Midbrain (tissue), 1 donor: ENCODE data around the gene TAS2R38.
A peak's percentile ranks its signal among the peaks of the same experiment; 100 is the strongest.

ENCODE experiments used
- DNase-seq: peaks from one replicate; lab custom pipeline; 2025; lab: John Stamatoyannopoulos, UW

Gene TAS2R38

DNA sequence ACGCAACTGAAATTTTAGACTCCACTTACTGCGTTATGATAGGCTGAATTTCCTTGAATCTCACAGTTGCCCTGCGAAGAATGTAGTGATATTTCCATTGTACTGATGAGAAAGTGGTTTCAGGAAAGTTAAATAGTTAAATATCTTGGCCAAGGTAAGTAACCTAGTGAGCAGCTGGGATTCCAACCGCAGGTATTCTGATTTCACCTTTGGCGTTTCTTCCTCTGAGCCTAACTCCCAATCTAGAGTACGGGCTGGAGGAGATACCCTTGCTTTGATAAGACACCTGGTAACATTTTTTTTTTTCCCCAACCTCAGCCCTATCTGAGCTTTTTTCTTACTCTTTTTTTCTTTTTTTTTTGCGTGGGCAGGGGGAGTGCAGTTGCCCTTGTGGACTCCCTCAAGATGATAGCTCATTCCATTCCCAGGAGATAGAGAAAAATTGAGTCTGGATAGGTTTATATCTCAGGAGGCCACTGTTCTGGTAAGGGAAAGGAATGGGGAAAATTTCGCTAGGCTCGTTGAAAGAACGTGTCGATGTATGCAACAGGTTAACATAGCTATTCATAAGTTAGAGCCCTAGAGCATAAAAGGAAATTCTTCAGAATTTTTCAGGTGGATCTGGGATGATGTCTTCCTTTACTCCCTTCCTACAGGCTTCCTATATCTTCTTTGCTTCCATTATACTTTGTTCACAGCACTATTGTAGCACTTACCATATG lies 3.1 kb upstream of the TAS2R38 start:
- DNase-seq: no peak

DNA sequence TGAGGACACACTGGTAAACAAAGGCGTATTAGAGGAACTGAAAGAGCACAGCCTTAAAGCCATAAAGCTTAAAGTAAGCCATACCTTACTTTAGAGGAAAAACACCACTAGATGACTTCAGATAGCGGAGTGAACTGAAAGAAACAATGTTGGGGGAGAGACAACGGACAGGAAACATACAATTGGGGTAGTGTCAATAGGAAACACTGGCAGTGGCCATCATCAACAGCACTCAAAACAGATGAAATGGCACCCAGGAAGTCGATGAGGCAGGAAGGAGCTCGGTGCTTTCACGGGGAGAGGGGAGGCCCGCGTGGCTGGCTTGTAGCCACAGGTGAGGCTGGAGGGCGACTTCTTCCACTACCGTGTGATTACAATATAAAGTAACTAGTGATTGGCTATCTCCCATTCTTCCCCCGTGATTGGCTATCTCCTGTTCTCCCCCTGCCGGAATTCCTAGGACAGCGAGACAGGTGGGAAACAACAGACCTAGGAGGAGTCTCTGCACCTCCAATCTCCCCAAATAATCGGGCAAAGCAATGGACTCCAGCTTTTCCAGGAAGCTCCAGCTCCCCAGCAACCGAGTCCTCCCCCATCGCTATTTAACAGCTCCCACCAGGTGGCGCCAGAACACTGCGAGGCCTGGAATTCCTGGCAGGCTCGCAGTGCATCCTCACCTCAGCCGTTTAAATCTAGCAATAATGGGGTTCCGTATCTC lies 2.4 kb upstream of the TAS2R38 start:
- DNase-seq: peak; percentile 75

DNA sequence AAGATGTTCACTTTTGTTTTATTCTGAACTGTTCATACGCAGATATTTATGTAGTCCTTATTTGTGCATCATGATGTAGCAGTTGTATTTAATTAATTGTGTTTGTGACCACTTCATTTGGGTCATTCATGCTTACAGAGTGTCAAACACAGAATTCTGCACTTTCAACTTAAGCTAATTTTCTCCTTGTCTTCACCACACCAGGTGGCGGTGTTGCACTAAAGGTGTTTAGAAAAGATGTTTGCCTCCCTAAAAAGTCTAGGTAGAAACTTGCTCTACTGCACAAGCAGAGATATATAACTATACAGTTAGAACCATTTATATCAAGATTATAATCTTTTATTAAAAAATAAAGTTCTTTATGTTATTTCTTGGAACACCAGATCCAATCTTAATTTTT lies 1.3 kb upstream of the TAS2R38 start:
- DNase-seq: no peak

DNA sequence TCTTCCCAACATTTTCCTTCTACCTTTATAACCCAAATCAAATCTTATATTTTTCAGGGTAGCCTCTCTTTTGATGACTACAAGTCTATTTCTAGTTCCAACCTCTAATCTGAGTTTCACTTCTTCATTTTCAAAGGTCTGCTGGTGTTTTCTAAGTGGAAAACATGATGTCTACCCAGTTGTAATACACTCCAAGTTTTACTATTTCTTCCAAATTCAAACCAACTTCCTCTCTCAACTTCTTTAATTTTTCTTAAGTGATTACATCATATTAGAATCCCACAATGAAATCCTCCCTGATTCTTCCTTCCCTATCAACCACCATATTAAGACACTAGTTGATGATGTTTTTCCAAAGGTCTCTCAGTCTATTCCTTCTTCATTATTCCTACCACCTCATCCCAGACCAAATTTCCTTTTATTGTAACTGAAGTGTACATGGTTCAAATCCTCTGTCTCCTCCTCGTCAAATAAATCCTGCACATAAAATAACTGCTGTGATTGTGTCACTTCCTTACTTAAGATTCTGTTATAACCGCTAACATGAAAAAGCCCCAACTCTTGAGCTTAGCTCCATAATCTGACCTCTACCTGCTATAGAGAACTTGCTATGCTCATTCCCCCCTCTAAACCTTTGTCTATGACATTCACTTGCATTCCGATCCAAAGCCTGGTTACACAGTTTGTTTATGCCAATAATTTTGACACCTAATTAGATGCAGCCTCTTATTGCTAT lies 12.7 kb downstream of the TAS2R38 start:
- DNase-seq: peak; percentile 25

DNA sequence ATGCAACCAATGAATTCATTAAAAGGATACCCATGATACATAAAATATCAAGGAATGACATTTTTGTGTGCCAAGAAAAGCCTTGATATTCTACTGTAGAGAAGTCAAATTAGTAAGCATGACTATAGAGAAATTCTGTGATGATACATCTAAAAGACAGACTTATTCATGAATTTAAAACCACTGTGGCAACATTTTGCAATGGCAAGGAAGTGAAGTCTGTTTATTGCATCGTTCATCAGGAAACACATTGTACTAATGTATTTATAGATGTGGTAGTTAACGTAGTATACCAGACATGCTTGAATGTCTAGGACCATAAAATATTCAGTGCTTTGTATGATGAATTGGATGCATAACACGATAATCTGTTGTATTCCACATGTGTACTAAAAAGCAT lies 17.5 kb downstream of the TAS2R38 start:
- peak; percentile 5 for DNase-seq

DNA sequence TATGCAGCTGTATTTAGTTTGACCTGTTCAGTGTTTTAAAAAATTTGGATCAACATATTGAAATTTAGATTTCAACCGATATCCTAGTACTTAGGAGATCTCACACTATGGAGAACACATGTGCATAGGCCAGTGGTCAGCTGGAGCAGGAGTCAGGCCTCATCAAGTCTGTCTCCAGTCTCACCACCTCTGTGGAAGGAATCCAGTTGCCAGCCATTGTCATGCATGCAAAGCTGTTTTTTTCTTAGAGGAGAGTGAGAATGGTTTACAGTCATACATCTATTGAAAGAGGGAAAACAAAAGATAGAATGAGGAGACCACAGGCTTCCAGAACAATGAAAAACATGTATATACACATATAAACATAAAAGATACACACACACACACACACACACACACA lies 19.2 kb downstream of the TAS2R38 start:
- DNase-seq: no peak

DNA sequence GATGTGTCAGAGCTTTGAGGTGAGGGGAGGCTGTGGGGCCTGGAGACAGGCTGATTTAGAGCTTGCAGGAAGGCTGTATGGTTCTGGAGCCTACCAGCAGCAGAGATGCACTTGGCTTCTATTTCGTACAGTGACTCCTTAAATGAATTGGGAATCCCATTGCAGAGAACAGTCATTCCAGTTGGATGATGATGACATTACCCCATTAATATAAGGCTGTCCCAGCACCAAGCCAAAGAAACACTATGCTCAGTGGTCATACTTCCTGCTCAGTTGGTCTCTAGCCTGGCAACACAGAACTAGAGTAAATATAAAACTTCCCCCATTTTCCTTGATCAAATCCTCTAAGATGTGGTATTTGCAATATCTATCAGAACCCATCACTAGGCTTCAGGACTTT lies 21.1 kb downstream of the TAS2R38 start:
- DNase-seq: no peak

DNA sequence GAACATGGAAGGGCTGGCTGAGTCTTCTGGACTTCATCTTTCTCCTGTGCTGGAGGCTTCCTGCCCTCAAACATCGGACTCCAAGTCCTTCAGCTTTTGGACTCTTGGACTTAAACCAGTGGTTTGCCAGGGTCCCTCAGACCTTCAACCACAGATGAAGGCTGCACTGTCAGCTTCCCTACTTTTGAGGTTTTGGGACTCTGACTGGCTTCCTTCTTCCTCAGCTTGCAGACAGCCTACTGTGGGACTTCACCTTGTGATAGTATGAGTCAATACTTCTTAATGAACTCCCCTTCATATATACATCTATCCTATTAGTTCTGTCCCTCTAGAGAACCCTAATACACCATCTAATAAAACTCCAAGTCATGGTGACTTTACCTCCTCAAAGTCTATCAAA lies 22.8 kb downstream of the TAS2R38 start:
- no peak for DNase-seq

DNA sequence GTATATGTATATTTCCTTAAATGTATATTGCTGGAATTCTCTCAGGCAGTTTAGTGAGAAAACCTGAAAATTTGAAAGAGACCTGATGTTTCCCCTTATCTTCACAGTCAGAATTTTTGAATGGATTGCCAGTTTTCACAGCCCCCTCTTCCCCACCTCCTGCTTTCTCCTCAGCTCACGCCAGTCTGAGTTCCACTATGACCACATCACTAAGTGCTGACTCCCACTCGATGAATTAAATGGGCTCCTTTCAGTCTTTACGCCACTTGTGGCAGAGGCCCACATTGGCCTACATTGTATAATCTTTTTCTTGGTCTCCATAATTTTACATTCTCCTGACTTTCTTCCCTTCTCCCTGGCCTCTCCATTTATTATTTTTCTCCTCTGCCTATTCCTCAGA lies 23.7 kb downstream of the TAS2R38 start:
- no peak for DNase-seq

DNA sequence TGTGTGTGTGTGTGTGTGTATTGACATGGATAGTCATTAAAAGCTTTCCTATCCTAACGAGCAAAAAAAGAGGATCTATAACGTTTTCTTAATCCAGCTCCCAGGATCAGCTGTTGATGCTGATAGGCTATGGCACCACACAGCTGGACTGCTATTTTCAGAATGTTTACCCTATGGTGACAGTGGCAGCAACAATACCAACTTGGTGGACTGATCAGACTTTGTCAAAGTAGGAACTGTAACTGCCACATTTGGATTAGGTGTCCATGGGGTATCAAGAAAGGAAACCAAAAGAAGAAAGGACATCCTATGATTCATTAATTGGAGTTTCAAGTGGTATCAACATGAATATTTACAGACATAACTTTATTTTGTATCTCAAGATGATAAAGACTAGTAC lies 24.1 kb downstream of the TAS2R38 start:
- no peak for DNase-seq

DNA sequence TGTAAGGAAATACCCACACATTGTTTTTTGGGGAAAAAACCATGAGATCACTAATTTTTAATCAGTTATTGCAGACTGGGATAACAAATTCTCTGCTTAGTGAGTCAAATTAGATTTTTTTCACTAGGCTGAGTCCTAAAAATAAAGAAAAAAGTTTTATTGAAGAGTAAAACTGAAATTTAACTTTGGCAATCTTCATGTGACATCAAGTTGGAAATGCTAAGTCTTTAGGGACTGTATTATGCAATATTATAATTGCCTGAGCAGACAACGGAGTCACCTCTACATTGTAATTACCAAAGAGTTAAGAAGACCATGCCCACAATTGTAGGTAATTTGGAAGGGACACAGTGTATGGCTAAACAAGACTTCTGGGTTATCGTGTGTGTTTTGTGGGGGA lies 24.6 kb downstream of the TAS2R38 start:
- no peak for DNase-seq

DNA sequence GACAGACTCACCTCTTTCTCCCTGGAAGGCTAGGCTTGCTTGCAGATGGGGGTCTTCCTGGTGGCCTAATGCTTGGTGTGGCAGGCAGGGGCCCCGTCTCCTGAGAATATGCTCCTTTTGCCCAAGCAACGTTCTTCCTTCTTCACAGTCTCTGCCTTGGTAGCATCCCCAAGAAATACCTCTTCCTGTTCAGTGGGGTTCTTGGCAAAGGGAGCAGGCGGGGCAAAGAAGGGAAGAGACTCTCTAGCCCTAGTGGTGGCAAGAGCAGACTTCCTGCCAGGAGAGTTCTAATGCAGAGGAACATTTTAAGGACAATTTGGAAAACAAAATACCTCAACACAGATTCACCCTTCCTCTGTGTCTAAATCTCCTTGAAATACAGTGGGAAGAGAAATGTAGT lies 26.8 kb downstream of the TAS2R38 start, which contains the start of gene CLEC5A:
TSS of gene CLEC5A (minus strand) at position 179 of the 400 bp plus-strand sequence. CDS start 682 bp downstream, outside the sequence.
- DNase-seq: no peak

DNA sequence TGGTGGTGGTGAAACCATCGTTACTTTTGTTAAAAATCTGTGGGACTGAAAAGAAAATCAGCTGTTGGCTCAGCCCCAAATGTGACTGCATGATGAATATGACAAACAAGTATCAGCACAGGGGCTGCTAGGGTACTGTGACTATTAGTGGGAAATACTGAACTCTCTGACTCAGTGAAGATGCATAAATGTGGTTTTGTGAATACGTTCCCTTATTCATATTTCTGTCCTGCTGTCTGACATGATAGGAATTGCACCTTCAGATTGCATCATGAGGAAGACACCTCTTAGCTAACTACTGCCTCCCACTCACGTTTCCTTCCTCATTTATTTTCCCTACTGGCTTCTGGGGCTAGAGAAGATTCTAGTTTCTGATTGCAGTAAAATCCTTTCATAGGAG lies 28.2 kb downstream of the TAS2R38 start:
- DNase-seq: no peak

DNA sequence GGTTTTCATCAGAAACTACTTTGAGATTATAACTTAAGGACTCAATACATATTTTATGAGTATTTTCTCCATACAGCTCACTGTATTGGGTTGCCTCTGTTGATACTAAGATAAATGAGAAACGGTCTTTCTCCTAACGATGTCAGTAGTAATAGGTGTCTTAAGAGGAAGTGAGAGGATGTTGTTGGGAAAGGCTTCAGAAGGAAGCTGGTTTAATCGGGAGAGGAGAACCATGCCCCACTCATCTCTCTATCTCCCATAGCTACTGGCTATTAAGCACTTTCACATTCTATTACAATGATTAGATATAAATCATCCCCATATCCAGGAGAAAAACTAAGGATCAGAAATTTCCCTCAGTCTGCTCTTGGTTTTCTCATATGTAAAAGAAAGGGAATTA lies 28.8 kb downstream of the TAS2R38 start:
- no peak for DNase-seq

DNA sequence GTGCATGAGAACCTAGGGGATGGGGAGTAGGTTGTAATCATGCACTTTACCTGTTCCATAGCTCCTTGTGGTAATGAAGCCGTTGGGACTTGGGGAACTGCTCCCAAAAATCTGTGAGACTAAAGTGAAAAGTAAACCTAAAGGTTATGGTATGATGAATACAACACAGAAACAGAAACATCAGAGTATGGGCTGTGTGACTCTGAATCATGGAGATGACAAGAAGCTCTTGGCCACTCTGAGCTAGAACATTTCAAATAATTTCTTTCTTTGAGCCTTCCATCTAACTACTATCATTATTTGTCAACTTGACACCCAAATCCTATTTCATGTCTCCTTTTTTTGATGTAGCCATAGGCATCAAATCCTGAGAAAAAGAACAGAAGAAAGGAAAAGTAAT lies 29.7 kb downstream of the TAS2R38 start:
- DNase-seq: no peak

DNA sequence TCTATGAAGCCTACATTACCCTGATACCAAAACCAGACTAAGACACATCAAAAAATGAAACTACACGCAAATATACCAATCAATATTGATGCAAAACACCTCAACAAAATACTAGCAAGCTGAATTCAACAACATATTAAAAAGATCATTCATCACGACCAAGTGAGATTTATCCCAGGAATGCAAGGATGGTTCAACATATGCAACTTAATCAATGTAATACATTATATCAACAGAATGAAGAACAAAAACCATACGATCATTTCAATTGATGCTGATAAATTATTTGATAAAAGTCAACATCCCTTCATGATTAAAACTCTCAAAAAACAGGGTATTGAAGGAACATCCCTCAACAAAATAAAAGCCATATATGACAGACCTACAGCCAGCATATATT lies 32.5 kb downstream of the TAS2R38 start:
- no peak for DNase-seq

DNA sequence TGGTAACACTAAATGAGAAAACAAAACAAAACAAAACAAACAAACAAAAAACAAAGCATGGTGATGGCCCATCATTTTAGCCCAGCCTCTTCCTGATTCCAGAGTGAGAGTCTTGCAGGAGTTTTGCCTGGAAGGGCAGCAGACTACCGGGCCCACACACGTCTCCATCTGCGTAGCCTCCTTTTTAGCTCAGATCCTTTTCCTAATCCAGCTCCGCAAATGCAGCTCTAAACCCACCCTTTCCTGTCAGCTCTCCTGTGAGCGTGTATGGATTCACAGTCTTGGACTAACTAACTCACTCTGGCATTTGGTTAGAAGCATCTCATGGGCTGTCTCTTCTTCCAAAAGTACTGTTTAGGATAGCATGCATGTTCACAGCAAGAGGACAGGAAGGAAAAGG lies 43.4 kb downstream of the TAS2R38 start:
- no peak for DNase-seq

DNA sequence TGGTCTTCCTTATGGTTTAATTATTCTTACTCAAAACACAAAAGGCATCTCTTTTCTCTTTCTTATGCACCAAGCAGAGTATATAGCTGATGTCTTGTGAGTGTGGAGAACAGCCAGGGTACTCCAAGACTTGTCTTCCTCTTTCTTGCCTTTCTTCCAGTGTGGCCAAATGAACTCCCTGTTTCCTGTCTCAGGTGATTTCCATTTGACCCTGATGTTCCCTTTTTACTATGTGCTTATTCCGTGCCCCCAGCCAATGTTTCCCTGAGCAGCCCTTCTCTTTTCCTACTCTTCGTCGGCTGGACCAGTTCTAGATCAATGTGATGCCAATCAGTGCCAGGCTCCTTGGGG lies 44.8 kb downstream of the TAS2R38 start:
- DNase-seq: no peak

DNA sequence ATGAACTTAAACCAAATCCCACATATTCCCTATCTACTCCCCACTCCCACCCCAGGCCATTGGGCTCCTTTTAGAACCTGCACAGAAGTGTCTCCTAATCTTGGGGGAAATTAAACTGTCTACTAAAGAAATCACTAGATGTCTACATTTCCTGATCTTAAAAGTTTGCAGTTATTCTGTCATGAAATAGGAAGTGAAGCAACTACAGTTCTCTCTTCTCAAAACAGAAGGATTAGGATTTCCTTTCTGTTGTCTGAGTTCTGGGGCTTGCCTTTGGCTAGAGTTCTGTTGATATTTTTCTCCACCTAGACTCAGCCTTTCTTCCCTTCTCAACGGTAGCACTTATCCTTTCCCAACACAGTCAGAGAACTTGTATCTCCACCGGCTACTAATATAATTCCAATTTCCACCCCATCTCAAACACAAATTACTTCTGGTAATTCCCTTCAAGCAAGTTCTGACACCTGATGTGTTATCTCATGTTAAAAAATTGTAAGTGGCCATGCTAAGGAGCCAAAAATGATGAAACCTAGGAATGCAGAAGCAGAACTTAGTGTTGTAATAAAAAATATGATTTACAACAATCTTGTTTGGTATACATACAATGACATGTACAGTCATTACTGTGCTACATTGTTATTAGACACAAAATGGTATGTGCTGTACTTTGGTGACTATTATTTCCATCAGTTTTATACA lies 45.3 kb downstream of the TAS2R38 start:
- no peak for DNase-seq
